Osteocyte (in vitro differentiated cells): ENCODE results near the gene AKAP13. TPM values are rescaled to one million over a fixed set of nuclear protein-coding genes. Genes with fewer than 3 reads are reported as not detected.

Source experiments
- DNase-seq: peaks from one replicate; pipeline ENCODE4 v3.0.0; 2021; ENCODE audit warnings: mixed read lengths; ENCODE audit not compliant: unreplicated experiment; ENCODE audit errors: extremely low spot score
- H3K27ac Mint-ChIP-seq: one replicate; pipeline ENCODE4 v1.8.0; 2021; ENCODE audit warnings: mild to moderate bottlenecking, mixed read lengths; ENCODE audit not compliant: unreplicated experiment
- H3K27me3 Mint-ChIP-seq: one replicate; pipeline ENCODE4 v1.8.0; 2021; ENCODE audit warnings: mixed read lengths; ENCODE audit not compliant: unreplicated experiment
- H3K36me3 Mint-ChIP-seq: one replicate; pipeline ENCODE4 v1.8.0; 2021; ENCODE audit warnings: mixed read lengths; ENCODE audit not compliant: unreplicated experiment
- H3K4me1 Mint-ChIP-seq: one replicate; pipeline ENCODE4 v1.8.0; 2021; ENCODE audit warnings: mixed read lengths; ENCODE audit not compliant: unreplicated experiment
- H3K4me3 Mint-ChIP-seq: one replicate; pipeline ENCODE4 v1.8.0; 2021; ENCODE audit warnings: mild to moderate bottlenecking, moderate library complexity, mixed read lengths; ENCODE audit not compliant: unreplicated experiment
- H3K9me3 Mint-ChIP-seq: one replicate; pipeline ENCODE4 v1.8.0; 2021; ENCODE audit warnings: mixed read lengths; ENCODE audit not compliant: unreplicated experiment
- total RNA-seq: library from RNA; stranded (reverse); gene quantifications from 2 replicates; pipeline ENCODE4 v1.2.1, GENCODE V29; 2021
- TF ChIP-seq, protein P1 (sequence below): fragments of 200-600 bp; sonication (generic); IDR thresholded peaks from 2 replicates; pipeline ENCODE4 v1.5.0; 2021; ENCODE audit warnings: antibody characterized with exemption, mild to moderate bottlenecking, moderate library complexity

Gene AKAP13
- total RNA-seq, 1 donor from 2014 or later: 146 TPM

GRCh38 chr15:85500729-85501128, 120.3 kb downstream of the AKAP13 start:
- H3K36me3 Mint-ChIP-seq: peaks cover 3% of the 10 kb centered on the region
- TF ChIP-seq, protein P1, sequence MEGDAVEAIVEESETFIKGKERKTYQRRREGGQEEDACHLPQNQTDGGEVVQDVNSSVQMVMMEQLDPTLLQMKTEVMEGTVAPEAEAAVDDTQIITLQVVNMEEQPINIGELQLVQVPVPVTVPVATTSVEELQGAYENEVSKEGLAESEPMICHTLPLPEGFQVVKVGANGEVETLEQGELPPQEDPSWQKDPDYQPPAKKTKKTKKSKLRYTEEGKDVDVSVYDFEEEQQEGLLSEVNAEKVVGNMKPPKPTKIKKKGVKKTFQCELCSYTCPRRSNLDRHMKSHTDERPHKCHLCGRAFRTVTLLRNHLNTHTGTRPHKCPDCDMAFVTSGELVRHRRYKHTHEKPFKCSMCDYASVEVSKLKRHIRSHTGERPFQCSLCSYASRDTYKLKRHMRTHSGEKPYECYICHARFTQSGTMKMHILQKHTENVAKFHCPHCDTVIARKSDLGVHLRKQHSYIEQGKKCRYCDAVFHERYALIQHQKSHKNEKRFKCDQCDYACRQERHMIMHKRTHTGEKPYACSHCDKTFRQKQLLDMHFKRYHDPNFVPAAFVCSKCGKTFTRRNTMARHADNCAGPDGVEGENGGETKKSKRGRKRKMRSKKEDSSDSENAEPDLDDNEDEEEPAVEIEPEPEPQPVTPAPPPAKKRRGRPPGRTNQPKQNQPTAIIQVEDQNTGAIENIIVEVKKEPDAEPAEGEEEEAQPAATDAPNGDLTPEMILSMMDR: no peak
- no peaks in the 10 kb centered on the region for H3K9me3 Mint-ChIP-seq
- no peak overlapping the region for H3K27ac Mint-ChIP-seq
- no peak for DNase-seq
- H3K27me3 Mint-ChIP-seq: no peaks in the 10 kb centered on the region
- H3K4me1 Mint-ChIP-seq: peaks cover 62% of the 10 kb centered on the region
- H3K4me3 Mint-ChIP-seq: no peak overlapping the region

DNA sequence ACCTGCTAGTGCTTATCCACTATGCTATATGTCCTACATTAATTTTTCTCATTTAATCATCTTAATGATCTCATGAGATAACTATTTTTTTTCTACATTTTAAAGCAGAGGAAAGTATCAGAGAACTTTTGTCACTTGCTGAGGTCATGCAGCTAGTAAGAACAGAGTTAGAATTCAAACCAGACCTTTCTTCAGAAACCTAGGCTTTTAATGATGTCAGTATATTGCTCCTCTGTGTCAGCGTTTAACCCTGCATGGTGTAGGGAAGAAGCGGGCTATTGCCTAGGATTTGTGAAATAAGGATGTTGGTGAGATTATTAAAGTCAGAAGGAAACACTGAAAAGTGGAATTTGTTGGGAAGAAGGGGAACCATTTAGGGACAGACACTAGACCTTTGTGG, 121.2 kb downstream of the AKAP13 start:
- TF ChIP-seq, protein P1: no peak
- no peak overlapping the region for H3K27ac Mint-ChIP-seq
- no peaks in the 10 kb centered on the region for H3K9me3 Mint-ChIP-seq
- H3K4me3 Mint-ChIP-seq: no peak overlapping the region
- no peak for DNase-seq
- peaks cover 3% of the 10 kb centered on the region for H3K36me3 Mint-ChIP-seq
- H3K27me3 Mint-ChIP-seq: no peaks in the 10 kb centered on the region
- peaks cover 62% of the 10 kb centered on the region for H3K4me1 Mint-ChIP-seq

DNA sequence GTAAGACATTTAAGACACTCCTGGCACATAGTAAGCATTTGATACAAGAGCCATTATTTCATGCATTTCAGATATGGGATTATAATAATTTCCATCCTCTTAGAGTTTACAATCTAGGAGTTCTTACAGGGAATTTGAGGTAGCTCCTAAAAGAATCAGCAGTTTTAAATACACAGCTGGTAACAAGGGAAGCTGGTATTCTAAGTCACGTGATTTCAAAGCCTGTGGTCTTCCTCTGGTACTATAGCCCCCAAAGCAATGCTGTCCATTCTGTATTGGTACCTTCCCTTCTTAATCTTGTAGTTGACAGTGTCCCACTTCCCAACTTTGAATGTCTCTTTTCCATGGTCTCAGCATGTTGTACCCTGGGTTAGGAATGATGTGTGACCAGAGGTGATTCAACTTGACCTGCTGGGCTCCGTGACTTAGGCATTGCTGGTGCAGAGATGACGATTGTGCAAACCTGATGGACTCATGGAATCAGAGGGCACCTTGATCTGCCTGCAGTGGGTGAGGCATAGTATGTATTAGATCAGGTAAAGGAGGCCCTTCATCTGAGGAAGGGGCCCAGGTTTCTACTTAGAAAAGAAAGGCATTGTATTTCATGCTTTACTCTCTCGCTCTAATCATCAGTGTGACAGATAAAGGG, 122.9 kb downstream of the AKAP13 start:
- H3K36me3 Mint-ChIP-seq: no peaks in the 10 kb centered on the region
- no peaks in the 10 kb centered on the region for H3K9me3 Mint-ChIP-seq
- DNase-seq: no peak
- H3K27me3 Mint-ChIP-seq: no peaks in the 10 kb centered on the region
- H3K27ac Mint-ChIP-seq: peak overlapping the region; percentile 27
- H3K4me3 Mint-ChIP-seq: no peak overlapping the region
- TF ChIP-seq, protein P1: no peak
- peaks cover 47% of the 10 kb centered on the region for H3K4me1 Mint-ChIP-seq

DNA sequence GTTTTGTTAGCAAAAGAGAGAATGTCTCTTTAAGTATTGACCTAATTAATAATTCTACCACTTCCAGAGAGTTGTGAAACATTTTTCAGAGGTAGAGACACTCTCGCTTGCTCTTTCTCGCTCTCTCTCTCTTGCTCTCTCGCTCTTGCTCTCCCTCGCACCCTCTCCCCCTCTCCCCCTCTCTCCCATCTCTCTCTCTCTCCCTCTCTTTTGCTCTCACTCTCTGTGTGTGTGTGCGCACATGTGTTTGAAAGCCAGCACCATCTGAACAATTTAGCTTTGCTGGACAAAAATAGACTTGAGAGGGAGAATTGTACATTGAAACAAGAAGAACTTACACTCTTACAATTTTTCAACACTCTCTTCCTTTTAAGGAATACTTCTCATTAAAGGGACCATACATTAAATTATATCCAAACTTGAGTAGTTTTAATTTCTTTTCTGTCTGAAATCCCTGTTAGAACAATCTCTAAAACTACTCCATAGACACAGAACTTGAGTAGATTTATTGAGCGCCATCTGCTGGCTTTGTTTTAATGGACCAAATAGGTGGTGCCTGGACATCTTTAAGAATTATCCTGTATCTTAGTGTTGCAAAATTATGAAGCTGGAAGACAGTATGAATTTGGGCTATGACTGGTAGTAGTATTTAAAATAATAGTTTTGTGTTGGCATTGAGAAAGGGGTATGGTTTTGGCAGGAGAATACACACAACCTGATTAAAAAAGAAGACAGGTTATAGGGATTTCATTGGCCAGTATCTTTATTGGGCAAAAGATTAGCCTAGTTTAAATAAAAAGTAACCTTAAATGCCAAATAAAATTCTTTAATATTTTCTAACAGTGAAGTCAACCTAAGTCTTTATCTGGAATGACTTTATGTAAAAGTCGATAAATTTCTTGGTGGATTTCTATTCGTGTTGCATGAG, 124.6 kb downstream of the AKAP13 start:
- TF ChIP-seq, protein P1: peak; percentile 72
- no peak for DNase-seq
- Mint-ChIP-seq H3K4me3 (no peak overlapping the region), H3K9me3 (no peaks in the 10 kb centered on the region), H3K27ac (peak overlapping the region; percentile 27), H3K36me3 (no peaks in the 10 kb centered on the region), H3K27me3 (no peaks in the 10 kb centered on the region), H3K4me1 (peaks cover 31% of the 10 kb centered on the region)

- no peak for DNase-seq
- Mint-ChIP-seq H3K36me3 (no peaks in the 10 kb centered on the region), H3K9me3 (no peaks in the 10 kb centered on the region), H3K4me1 (peaks cover 26% of the 10 kb centered on the region), H3K27me3 (no peaks in the 10 kb centered on the region), H3K27ac (no peak overlapping the region), H3K4me3 (no peak overlapping the region)
- TF ChIP-seq, protein P1: no peak
Observed at GRCh38 chr15:85507114-85507513, 126.7 kb downstream of the AKAP13 start.
